SK-N-SH treated with all-trans-retinoic acid at 6 μM for 48 hours (cell line): ENCODE measurements around the gene FLT3.

Source experiments
- ATAC-seq: fragments of 200-7000 bp; cut with Tn5 transposase; 3 replicates; pipeline ENCODE4 v1.9.1; 2020; ENCODE audit warnings: mild to moderate bottlenecking, moderate library complexity
- ARNTL ChIP-seq: fragments of 450-650 bp; formaldehyde crosslinking; IDR thresholded peaks from 2 replicates; pipeline ENCODE4 v1.5.0; 2020; ENCODE audit warnings: low read depth, mild to moderate bottlenecking, moderate library complexity, borderline replicate concordance
- BACH2 ChIP-seq: fragments of 250-450 bp; sonication (Bioruptor Pico); IDR thresholded peaks from 2 replicates; pipeline ENCODE4 v1.9.0; 2021; ENCODE audit warnings: mild to moderate bottlenecking, borderline replicate concordance
- CREB5 ChIP-seq: fragments of 250-450 bp; sonication (Bioruptor Pico); IDR thresholded peaks from 2 replicates; pipeline ENCODE4 v1.5.1; 2020; ENCODE audit warnings: low read depth, mild to moderate bottlenecking, moderate library complexity
- CSDC2 ChIP-seq: fragments of 250-450 bp; sonication (Bioruptor Pico); IDR thresholded peaks from 2 replicates; pipeline ENCODE4 v1.5.0; 2020; ENCODE audit warnings: mild to moderate bottlenecking, moderate library complexity
- CSRNP3 ChIP-seq: fragments of 250-450 bp; sonication (Bioruptor Pico); IDR thresholded peaks from 2 replicates; pipeline ENCODE4 v1.5.1; 2021; ENCODE audit warnings: mild to moderate bottlenecking, moderate library complexity
- ESRRG ChIP-seq: fragments of 250-450 bp; sonication (Bioruptor Pico); IDR thresholded peaks from 2 replicates; pipeline ENCODE4 v1.6.1; 2021; ENCODE audit warnings: mild to moderate bottlenecking
- GLIS3 ChIP-seq: fragments of 250-450 bp; sonication (Bioruptor Pico); IDR thresholded peaks from 2 replicates; pipeline ENCODE4 v1.5.0; 2020; ENCODE audit warnings: mild to moderate bottlenecking, moderate library complexity
- ISL1 ChIP-seq: fragments of 250-450 bp; sonication (Bioruptor Pico); IDR thresholded peaks from 2 replicates; pipeline ENCODE4 v2.1.2; 2022; ENCODE audit warnings: mild to moderate bottlenecking, moderate library complexity
- OSR1 ChIP-seq: fragments of 250-450 bp; sonication (Bioruptor Pico); IDR thresholded peaks from 2 replicates; pipeline ENCODE4 v1.8.0; 2022; ENCODE audit warnings: moderate library complexity, mild to moderate bottlenecking, inconsistent platforms
- PATZ1 ChIP-seq: fragments of 250-450 bp; sonication (Bioruptor Pico); IDR thresholded peaks from 2 replicates; pipeline ENCODE4 v1.8.0; 2020; ENCODE audit warnings: mild to moderate bottlenecking, moderate library complexity, borderline replicate concordance
- POU6F1 ChIP-seq: fragments of 250-450 bp; sonication (Bioruptor Pico); IDR thresholded peaks from 2 replicates; pipeline ENCODE4 v1.8.0; 2021; ENCODE audit warnings: low read depth, mild to moderate bottlenecking, moderate library complexity, borderline replicate concordance
- PPARA ChIP-seq: fragments of 250-450 bp; sonication (Bioruptor Pico); IDR thresholded peaks from 2 replicates; pipeline ENCODE4 v1.5.0; 2020; ENCODE audit warnings: mild to moderate bottlenecking, borderline replicate concordance
- RARB ChIP-seq: fragments of 250-450 bp; sonication (Bioruptor Pico); IDR thresholded peaks from 2 replicates; pipeline ENCODE4 v1.8.0; 2021; ENCODE audit warnings: mild to moderate bottlenecking, moderate library complexity
- SNAI2 ChIP-seq: fragments of 250-450 bp; sonication (Bioruptor Pico); IDR thresholded peaks from 2 replicates; pipeline ENCODE4 v1.5.0; 2020; ENCODE audit warnings: mild to moderate bottlenecking, moderate library complexity
- TCF4 ChIP-seq: fragments of 250-450 bp; sonication (Bioruptor Pico); IDR thresholded peaks from 2 replicates; pipeline ENCODE4 v1.8.0; 2021; ENCODE audit warnings: mild to moderate bottlenecking, moderate library complexity, borderline replicate concordance
- TOX ChIP-seq: fragments of 250-450 bp; sonication (Bioruptor Pico); IDR thresholded peaks from 2 replicates; pipeline ENCODE4 v1.8.0; 2021; ENCODE audit warnings: mild to moderate bottlenecking, moderate library complexity, borderline replicate concordance
- TSHZ2 ChIP-seq: fragments of 250-450 bp; sonication (Bioruptor Pico); IDR thresholded peaks from 2 replicates; pipeline ENCODE4 v1.5.0; 2020; ENCODE audit warnings: mild to moderate bottlenecking, moderate library complexity
- ZC3H10 ChIP-seq: fragments of 250-450 bp; sonication (Bioruptor Pico); IDR thresholded peaks from 2 replicates; pipeline ENCODE4 v1.5.1; 2021; ENCODE audit warnings: mild to moderate bottlenecking, moderate library complexity
- ZFP3 ChIP-seq: fragments of 250-450 bp; sonication (Bioruptor Pico); IDR thresholded peaks from 2 replicates; pipeline ENCODE4 v1.5.0; 2020; ENCODE audit warnings: mild to moderate bottlenecking, moderate library complexity
- ZFP30 ChIP-seq: fragments of 450-650 bp; formaldehyde crosslinking; IDR thresholded peaks from 2 replicates; pipeline ENCODE4 v1.5.0; 2022; ENCODE audit warnings: mild to moderate bottlenecking, moderate library complexity
- ZNF565 ChIP-seq: fragments of 450-650 bp; formaldehyde crosslinking; conservative IDR thresholded peaks from 2 replicates; pipeline ENCODE4 v1.5.0; 2020; ENCODE audit warnings: low read depth, mild to moderate bottlenecking, moderate library complexity
- ZNF70 ChIP-seq: fragments of 450-650 bp; formaldehyde crosslinking; IDR thresholded peaks from 2 replicates; pipeline ENCODE4 v1.5.0; 2020; ENCODE audit warnings: mild to moderate bottlenecking, moderate library complexity
- ZNF8 ChIP-seq: fragments of 450-650 bp; formaldehyde crosslinking; IDR thresholded peaks from 2 replicates; pipeline ENCODE4 v1.5.0; 2020; ENCODE audit warnings: mild to moderate bottlenecking, moderate library complexity

The FLT3 gene

GRCh38 chr13:27956576-27957300 is 143.6 kb downstream of the FLT3 start:
- TF ChIP-seq ZNF70: no peak
- TF ChIP-seq ZFP30 (CRISPR knock-in tag): no peak
- TF ChIP-seq POU6F1 (CRISPR knock-in tag): no peak
- TF ChIP-seq TOX (CRISPR knock-in tag): no peak
- no peak for TF ChIP-seq ZNF565 (CRISPR knock-in tag)
- TF ChIP-seq SNAI2: no peak
- TF ChIP-seq PATZ1: no peak
- no peak for TF ChIP-seq BACH2 (CRISPR knock-in tag)
- no peak for TF ChIP-seq CREB5 (CRISPR knock-in tag)
- no peak for TF ChIP-seq ISL1 (CRISPR knock-in tag)
- TF ChIP-seq ESRRG (CRISPR knock-in tag): no peak
- no peak for TF ChIP-seq PPARA (CRISPR knock-in tag)
- no peak for TF ChIP-seq OSR1 (CRISPR knock-in tag)
- no peak for TF ChIP-seq TSHZ2
- no peak for TF ChIP-seq GLIS3 (CRISPR knock-in tag)
- no peak for TF ChIP-seq ARNTL (CRISPR knock-in tag)
- no peak for TF ChIP-seq TCF4 (CRISPR knock-in tag)
- no peak for TF ChIP-seq ZC3H10 (CRISPR knock-in tag)
- no peak for TF ChIP-seq RARB (CRISPR knock-in tag)
- no peak for ATAC-seq

- no peak for ATAC-seq
- TF ChIP-seq TOX (CRISPR knock-in tag) (no peak), OSR1 (CRISPR knock-in tag) (no peak), ZFP3 (CRISPR knock-in tag) (no peak), ZFP30 (CRISPR knock-in tag) (no peak), ZC3H10 (CRISPR knock-in tag) (no peak), SNAI2 (no peak), ESRRG (CRISPR knock-in tag) (no peak), ISL1 (CRISPR knock-in tag) (no peak), ZNF8 (CRISPR knock-in tag) (no peak), BACH2 (CRISPR knock-in tag) (no peak), POU6F1 (CRISPR knock-in tag) (no peak), ZNF70 (no peak), CSDC2 (no peak), PPARA (CRISPR knock-in tag) (no peak), RARB (CRISPR knock-in tag) (no peak), CSRNP3 (no peak), TCF4 (CRISPR knock-in tag) (no peak), TSHZ2 (no peak)
These were observed 145.3 kb downstream of the FLT3 start for GRCh38 chr13:27955014-27955591.
